Testis (tissue), 2 donors: ENCODE data around the gene RIC3.

Experiments
- CTCF ChIP-seq, 3 experiments: fragments of 450-650 bp in 2 of 3; fragments of 200-600 bp in 1 of 3; sonication (generic) in 1 of 3; IDR thresholded peaks; one replicate each; pipeline ENCODE4 v1.5.1; 2016 to 2019; ENCODE audit warnings: antibody characterized with exemption in 3 of 3, mild to moderate bottlenecking in 2 of 3, moderate library complexity in 1 of 3
- POLR2A ChIP-seq: fragments of 450-650 bp; IDR thresholded peaks from one replicate; pipeline ENCODE4 v1.6.1; 2017; ENCODE audit warnings: antibody characterized with exemption, mild to moderate bottlenecking, moderate library complexity

- TF ChIP-seq POLR2A (no peak), CTCF (IDR thresholded peaks at IDR 0.05) (no peak)
Observed at GRCh38 chr11:8110396-8110795, 58.4 kb downstream of the RIC3 start.
